Upper lobe of left lung (tissue), 4 donors: ENCODE data around the gene ZIC1.

Experiments
- EP300 ChIP-seq, 4 donors: sonication (generic); formaldehyde crosslinking; IDR thresholded peaks; one replicate each; pipeline ENCODE4 v1.5.1; 2017; ENCODE audit warnings: antibody characterized with exemption in 4 of 4, control low read depth in 2 of 4
- POLR2A ChIP-seq, 4 donors: fragments of 450-650 bp; IDR thresholded peaks; one replicate each; pipeline ENCODE4 v1.5.1; 2016 to 2017; ENCODE audit warnings: antibody characterized with exemption in 4 of 4, mild to moderate bottlenecking in 2 of 4
- POLR2AphosphoS5 ChIP-seq, 2 donors: sonication (generic); formaldehyde crosslinking; IDR thresholded peaks; one replicate each; pipeline ENCODE4 v1.5.1; 2017; ENCODE audit warnings: antibody characterized with exemption in 2 of 2
- TF ChIP-seq, protein P1 (sequence below), 6 experiments: fragments of 450-650 bp in 4 of 6; fragments of 200-600 bp in 2 of 6; sonication (generic) in 2 of 6; IDR thresholded peaks; one replicate each; pipeline ENCODE4 v1.5.1; 2016 to 2019; ENCODE audit warnings: antibody characterized with exemption in 6 of 6

DNA sequence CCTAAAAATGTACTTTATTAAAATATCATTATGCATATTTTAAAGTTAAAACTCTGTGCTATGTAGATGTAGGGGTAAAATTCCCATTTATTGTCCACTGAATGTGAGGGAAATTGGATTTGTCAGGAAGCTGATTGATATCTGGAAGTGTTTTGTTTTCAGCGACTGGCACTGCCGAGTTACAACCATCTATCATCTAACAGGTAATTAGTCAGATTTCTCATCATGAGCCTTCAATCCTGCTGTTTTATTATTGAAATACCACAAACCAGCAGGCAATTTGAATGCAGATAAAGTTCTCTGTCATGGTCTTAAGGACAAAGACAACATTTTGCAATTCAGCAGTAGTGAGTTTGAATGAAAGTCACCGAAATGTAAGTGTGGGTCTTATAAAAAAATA lies 40.5 kb downstream of the ZIC1 start:
- TF ChIP-seq, protein P1, sequence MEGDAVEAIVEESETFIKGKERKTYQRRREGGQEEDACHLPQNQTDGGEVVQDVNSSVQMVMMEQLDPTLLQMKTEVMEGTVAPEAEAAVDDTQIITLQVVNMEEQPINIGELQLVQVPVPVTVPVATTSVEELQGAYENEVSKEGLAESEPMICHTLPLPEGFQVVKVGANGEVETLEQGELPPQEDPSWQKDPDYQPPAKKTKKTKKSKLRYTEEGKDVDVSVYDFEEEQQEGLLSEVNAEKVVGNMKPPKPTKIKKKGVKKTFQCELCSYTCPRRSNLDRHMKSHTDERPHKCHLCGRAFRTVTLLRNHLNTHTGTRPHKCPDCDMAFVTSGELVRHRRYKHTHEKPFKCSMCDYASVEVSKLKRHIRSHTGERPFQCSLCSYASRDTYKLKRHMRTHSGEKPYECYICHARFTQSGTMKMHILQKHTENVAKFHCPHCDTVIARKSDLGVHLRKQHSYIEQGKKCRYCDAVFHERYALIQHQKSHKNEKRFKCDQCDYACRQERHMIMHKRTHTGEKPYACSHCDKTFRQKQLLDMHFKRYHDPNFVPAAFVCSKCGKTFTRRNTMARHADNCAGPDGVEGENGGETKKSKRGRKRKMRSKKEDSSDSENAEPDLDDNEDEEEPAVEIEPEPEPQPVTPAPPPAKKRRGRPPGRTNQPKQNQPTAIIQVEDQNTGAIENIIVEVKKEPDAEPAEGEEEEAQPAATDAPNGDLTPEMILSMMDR (IDR thresholded peaks at IDR 0.05), result no peak
- TF ChIP-seq POLR2A (IDR thresholded peaks at IDR 0.05) (no peak), POLR2AphosphoS5 (IDR thresholded peaks at IDR 0.05) (no peak), EP300 (IDR thresholded peaks at IDR 0.05) (no peak)
